Stimulated activated CD4-positive, alpha-beta T cell treated with anti-CD3 and anti-CD28 coated beads, Interleukin-12 subunit alpha, Interleukin-12 subunit beta, amount 100 ng/mL, for 48 hours (primary cell): ENCODE results near the gene GAR1.
"Not testable (repeated sequence)": the region's sequence is repeated elsewhere in the genome, so short reads cannot be mapped to it uniquely, and the experiment has no call there.

Experiments used
- DNase-seq, 3 donors: peaks; one replicate each; pipeline ENCODE4 v3.0.0-alpha.2; 2020; ENCODE audit warnings: low read depth in 2 of 3, low spot score in 1 of 3

The GAR1 gene

GRCh38 chr4:109815151-109816081 lies at the start of gene GAR1:
Gene GAR1, plus strand, starts transcription at chr4:109815762. Its CDS starts 403 bp downstream, at chr4:109816165.
- DNase-seq: peak; percentile 83 to 85 (median 85)

- not testable (repeated sequence) for DNase-seq
Observed at GRCh38 chr4:109782092-109782491, 33.5 kb upstream of the GAR1 start.

DNA sequence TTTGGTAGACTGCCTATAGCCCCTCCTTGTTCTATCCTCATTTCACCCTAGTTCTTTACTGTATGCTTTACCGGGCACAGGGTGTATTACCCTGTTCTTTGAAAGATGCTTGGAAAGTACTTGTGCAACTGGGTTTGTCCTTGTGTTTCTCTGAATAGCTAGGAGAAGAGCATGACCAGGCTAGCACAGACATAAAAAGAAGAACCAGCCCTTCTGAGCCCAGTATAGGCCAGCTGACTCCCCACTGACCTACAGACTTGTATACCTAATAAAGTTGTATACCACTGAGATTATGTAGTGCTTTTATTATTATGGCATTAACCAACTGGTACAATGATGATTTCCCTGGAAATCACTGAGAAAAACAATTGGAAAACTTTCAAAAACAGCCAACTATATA lies 28.7 kb upstream of the GAR1 start:
- DNase-seq: no peak

DNA sequence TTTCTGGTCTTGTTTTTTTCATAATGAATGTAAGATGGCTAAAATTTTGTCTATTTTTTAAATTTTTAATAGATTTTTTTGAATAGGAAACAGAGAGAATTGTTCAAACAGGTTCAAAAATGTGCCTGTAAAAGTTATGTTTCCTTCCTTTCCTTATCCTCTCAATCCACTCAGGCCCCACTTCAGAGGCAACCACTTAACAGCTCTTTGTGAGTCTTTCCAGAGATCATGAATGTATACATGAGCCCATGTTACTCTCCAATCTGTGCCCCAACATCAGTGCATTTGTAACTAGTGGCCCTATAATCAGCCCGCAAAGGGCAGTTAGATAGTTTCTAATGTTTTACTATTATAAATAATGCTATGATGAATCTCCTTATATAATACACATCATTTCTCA lies 27.8 kb upstream of the GAR1 start:
- no peak for DNase-seq

DNA sequence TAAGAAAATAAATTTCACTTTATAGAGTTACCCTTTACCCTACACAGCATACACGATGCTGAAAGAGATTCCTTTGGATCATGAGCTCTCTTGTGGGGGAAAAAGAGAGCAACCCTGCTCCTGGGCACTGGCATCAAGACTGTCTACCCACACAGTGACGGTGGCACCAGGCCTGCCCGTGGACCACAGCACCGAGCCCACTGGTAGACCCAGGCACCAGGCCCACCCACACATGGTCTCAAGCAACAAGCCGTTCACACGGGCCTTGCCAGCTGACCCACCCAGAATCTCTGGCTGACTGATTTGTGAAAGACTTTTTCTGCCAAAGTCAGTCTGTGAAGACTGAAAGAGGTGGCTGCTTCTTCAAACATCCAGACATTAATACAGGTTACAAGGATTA lies 20.5 kb upstream of the GAR1 start:
- DNase-seq: no peak

DNA sequence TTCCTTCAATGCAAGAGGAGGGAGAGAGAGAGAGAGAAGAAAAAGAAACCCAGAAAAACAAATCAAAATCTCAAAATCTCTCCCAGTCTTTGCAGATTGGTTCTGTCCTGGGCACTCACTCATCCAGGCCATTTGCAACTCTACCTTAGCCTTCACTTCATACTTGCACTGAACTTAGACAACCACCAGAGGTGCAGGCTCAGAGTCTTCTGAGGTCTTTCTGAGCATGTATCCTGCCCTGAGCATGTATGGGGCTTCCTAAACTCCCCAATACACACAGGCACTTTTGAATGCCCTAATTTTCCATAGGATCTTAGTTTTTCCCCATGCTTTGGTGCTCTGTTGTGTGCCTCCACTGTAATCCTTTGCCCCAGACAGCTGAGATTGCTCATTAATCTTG lies 16.7 kb upstream of the GAR1 start:
- no peak for DNase-seq

- no peak for DNase-seq
Observed at GRCh38 chr4:109801099-109801789, 14.3 kb upstream of the GAR1 start.

GRCh38 chr4:109801895-109802319 lies 13.7 kb upstream of the GAR1 start, which contains the start of gene CFI:
Gene CFI, minus strand, starts transcription at chr4:109801999. Its CDS starts 28 bp downstream, at chr4:109801971.
- no peak for DNase-seq

DNA sequence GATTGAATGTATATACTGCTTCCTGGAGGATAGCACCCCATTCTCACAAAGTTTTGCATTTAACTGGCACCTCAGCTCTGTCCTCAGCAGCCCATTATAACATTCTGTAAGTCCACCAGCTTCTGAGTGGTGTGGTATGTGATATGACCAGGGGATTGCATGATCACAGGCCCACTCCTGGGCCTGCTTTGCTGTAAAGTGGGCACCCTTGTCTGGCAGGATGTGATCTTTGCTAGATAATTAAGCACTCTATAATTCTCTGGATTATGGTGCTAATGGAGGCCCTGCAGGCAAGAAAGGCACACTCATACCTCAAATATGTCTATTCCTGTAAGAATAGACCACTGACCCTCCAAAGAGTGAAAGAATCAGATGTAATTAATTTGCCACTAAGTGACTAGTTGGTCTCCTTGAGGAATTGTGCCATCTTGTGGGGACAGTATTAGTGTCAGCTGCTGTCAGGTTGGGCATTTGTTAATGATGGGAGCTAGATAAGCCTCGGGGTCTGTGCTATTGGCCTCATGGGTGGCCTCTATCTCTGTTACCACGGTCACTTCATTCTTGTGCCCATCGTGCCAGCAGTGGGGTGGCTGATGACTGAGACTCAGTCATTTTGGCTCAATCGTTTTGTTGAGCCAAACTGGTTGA lies 11.5 kb upstream of the GAR1 start:
- peak in 1 of 3 donors; percentile 8 for DNase-seq

- DNase-seq: no peak
Observed at GRCh38 chr4:109809655-109810054, 5.9 kb upstream of the GAR1 start.

DNA sequence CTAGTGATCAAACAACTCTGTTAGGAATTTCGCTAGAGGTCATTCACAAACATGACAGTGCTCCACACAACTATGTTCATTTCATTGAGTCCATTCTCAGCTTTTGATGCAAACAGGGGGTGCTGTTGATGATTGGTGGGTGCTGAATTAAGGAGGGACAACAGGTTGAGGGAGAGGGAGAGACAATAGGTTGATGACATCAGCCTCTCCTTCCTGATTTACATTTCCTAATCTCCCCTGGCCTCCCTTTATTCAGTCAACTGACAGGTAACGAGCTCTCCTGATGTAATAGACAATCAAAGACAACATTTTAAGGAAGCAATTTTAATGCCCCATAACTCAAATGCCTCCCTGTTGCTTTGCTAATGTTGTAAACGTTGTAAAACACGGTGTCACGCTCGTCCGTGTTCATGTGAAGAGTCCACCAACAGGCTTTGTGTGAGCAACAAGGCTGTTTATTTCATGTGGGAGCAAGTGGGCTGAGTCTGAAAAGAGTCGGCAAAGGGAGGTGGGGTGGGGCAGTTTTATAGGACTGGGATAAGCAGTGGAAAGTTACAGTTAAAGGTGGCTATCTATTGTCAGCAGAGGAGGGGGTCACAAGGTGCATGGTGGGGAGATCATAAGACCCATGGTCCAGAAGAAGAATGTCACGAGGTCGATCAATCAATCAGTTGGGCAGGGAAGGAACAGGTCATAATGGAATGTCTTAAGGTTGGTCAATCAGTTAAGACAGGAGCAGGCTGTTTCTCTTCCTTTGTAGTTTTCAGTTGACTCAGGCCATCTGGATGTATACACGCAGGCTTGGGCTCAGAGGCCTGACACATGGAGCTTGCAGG lies 4.8 kb upstream of the GAR1 start:
- no peak for DNase-seq

DNA sequence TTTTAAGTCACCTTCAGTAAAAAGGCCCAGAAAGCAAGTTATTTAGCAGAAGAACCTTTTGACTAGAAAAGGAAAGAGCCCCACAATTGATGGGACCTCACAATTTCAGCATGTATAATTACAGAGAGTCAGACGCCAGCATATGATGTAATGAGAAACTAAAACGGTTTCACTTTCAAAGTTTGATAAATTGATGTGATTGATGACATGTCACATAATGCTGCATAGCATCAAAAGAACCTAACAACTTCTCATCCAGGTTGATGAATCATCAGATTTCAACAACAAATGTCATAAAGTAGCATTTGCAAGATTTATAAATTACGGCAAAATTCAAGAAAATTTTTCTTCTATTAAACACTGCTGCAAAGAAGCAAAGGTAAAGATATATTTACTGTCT lies 3.9 kb upstream of the GAR1 start:
- no peak for DNase-seq

GRCh38 chr4:109816082-109816442 lies 500 bp downstream of the GAR1 start:
- DNase-seq: peak; percentile 14 to 34 (median 21)

DNA sequence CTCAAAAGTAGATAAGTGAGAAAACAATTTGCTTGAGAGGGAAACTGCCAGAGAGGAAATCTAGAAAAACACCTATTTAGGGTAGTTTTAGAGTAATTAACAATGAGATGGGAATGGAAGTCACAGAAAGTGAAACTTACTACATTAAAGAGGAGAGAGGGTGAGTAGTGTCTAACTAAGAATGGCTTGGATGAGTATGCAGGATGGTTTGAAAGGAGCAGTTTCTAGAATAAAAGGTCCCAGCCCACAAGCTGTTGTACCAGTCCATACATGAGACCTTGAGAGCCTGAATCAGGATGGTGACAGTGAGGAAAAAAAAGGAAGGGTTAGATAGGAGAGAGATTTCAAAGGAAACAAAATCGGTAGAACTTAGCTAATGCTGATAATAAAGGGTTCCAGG lies 1.3 kb downstream of the GAR1 start:
- no peak for DNase-seq

DNA sequence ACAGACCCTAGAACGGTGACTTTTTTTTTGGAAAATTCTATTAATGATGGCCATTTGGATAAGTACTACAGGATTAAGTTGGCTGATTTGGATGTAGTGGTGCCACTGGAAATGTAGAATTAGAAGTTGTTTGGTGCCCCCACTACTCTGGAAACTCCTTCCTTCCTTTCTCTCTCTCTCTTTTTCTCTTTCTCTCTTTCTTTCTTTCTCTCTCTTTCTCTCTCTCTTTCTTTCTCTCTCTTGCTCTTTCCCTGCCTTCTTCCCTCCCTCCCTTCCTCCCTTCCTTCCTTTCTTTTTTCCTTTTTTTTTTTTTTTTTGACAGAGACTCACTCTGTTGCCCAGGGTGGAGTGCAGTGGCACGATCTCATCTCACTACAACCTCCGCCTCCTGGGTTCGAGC lies 2.7 kb downstream of the GAR1 start:
- no peak for DNase-seq

GRCh38 chr4:109820563-109820962 lies 5.0 kb downstream of the GAR1 start:
- DNase-seq: no peak

DNA sequence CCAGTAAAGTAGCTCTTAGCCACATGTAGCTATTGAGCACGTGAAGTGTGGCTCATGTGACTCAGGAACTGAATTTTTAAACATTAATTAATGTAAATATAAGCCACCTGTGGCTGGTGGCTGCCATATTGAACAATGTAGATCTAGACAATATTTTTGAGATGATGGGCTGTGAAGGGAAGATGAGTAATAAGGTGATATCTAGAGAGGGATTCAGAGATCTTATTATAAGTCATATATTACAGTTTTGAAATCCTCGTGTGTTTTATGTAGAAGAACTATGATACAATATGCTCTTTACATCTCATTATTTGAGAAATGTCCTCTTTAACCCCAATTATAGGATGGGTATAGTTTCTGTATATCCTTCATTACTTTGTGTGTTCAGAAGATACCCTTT lies 5.6 kb downstream of the GAR1 start:
- DNase-seq: no peak

GRCh38 chr4:109826719-109827118 lies 11.2 kb downstream of the GAR1 start:
- DNase-seq: no peak

GRCh38 chr4:109827672-109828071 lies 12.1 kb downstream of the GAR1 start, which contains the start of gene RRH:
Gene RRH, plus strand, starts transcription at chr4:109827972. Its CDS starts 56 bp downstream, at chr4:109828028.
- no peak for DNase-seq

- DNase-seq: no peak
Observed at GRCh38 chr4:109833756-109834155, 18.2 kb downstream of the GAR1 start.

- no peak for DNase-seq
Observed at GRCh38 chr4:109836985-109837384, 21.4 kb downstream of the GAR1 start.
